ENCODE data around the gene TRIO. TPM values are rescaled to one million over a fixed set of nuclear protein-coding genes. Genes with fewer than 3 reads are reported as not detected.
"Not testable (repeated sequence)": the region's sequence is repeated elsewhere in the genome, so short reads cannot be mapped to it uniquely, and the experiment has no call there.

Gene TRIO
- total RNA-seq, 1 donor from 2014 or later, result 95.6 TPM

GRCh38 chr5:14185326-14186058, 42.4 kb downstream of the TRIO start:
- DNase-seq (ENCODE audit: low read depth in 2 of 2), result peak in 1 of 2 donors; percentile 65

- peak; percentile 50 to 75 for DNase-seq (ENCODE audit: low read depth in 2 of 2)
Observed at GRCh38 chr5:14186059-14186830, 43.1 kb downstream of the TRIO start.

- DNase-seq (ENCODE audit: low read depth in 2 of 2), result no peak
Observed at GRCh38 chr5:14187157-14187556, 44.0 kb downstream of the TRIO start.

- DNase-seq (ENCODE audit: low read depth in 2 of 2), result peak; percentile 66 to 92
Observed at GRCh38 chr5:14187660-14188059, 44.5 kb downstream of the TRIO start.

- DNase-seq (ENCODE audit: low read depth in 2 of 2), result no peak
Observed at GRCh38 chr5:14188778-14189177, 45.6 kb downstream of the TRIO start.

- DNase-seq (ENCODE audit: low read depth in 2 of 2), result no peak
Observed at GRCh38 chr5:14189680-14190079, 46.5 kb downstream of the TRIO start.

GRCh38 chr5:14190194-14191164, 47.3 kb downstream of the TRIO start:
- peak; percentile 50 to 94 for DNase-seq (ENCODE audit: low read depth in 2 of 2)

- DNase-seq (ENCODE audit: low read depth in 2 of 2), result no peak
Observed at GRCh38 chr5:14191325-14191724, 48.2 kb downstream of the TRIO start.

GRCh38 chr5:14193496-14193895, 50.4 kb downstream of the TRIO start:
- peak; percentile 53 to 81 for DNase-seq (ENCODE audit: low read depth in 2 of 2)

GRCh38 chr5:14195588-14195987, 52.4 kb downstream of the TRIO start:
- no peak for DNase-seq (ENCODE audit: low read depth in 2 of 2)

GRCh38 chr5:14197056-14197455, 53.9 kb downstream of the TRIO start:
- DNase-seq (ENCODE audit: low read depth in 2 of 2), result peak in 1 of 2 donors; percentile 32

- DNase-seq (ENCODE audit: low read depth in 2 of 2), result no peak
Observed at GRCh38 chr5:14199902-14200301, 56.8 kb downstream of the TRIO start.

- no peak for DNase-seq (ENCODE audit: low read depth in 2 of 2)
Observed at GRCh38 chr5:14200312-14200990, 57.3 kb downstream of the TRIO start.

- DNase-seq (ENCODE audit: low read depth in 2 of 2), result peak; percentile 57 to 83
Observed at GRCh38 chr5:14201325-14202045, 58.3 kb downstream of the TRIO start.

- peak in 1 of 2 donors; percentile 94 for DNase-seq (ENCODE audit: low read depth in 2 of 2)
Observed at GRCh38 chr5:14202462-14202861, 59.3 kb downstream of the TRIO start.

GRCh38 chr5:14204011-14204670, 61.0 kb downstream of the TRIO start:
- no peak for DNase-seq (ENCODE audit: low read depth in 2 of 2)

- DNase-seq (ENCODE audit: low read depth in 2 of 2), result peak; percentile 89 to 95
Observed at GRCh38 chr5:14204785-14205321, 61.7 kb downstream of the TRIO start.

- no peak for DNase-seq (ENCODE audit: low read depth in 2 of 2)
Observed at GRCh38 chr5:14206028-14206725, 63.0 kb downstream of the TRIO start.

GRCh38 chr5:14207428-14207827, 64.3 kb downstream of the TRIO start:
- DNase-seq (ENCODE audit: low read depth in 2 of 2), result not testable (repeated sequence)

All from lung microvascular endothelial cell (primary cell).